GM06990 (cell line): Measurements from ENCODE around the gene BCAP31.

Experiments used
- DNase-seq: peaks from one replicate; pipeline ENCODE4 v3.0.0-alpha.2; 2011; ENCODE audit not compliant: insufficient read length; ENCODE audit errors: extremely low read depth
- H3K27me3 ChIP-seq: replicated peaks from 2 replicates; pipeline ENCODE4 v1.6.0; 2011; ENCODE audit warnings: low read length; ENCODE audit not compliant: control insufficient read depth, insufficient read depth
- H3K36me3 ChIP-seq: 2 replicates; pipeline ENCODE4 v1.5.1; 2011; ENCODE audit warnings: low read length; ENCODE audit not compliant: control insufficient read depth, insufficient read depth
- H3K4me3 ChIP-seq: replicated peaks from 2 replicates; pipeline ENCODE4 v1.5.1; 2011; ENCODE audit warnings: low read depth, mild to moderate bottlenecking, control low read depth, low read length
- CTCF ChIP-seq: IDR thresholded peaks from 2 replicates; pipeline ENCODE4 v1.5.1; 2011; ENCODE audit warnings: low read length, control low read depth, mild to moderate bottlenecking, inconsistent platforms; ENCODE audit not compliant: insufficient read depth, poor library complexity, severe bottlenecking

Gene BCAP31

GRCh38 chrX:153653556-153653955 lies 70.6 kb downstream of the BCAP31 start:
- no peak for DNase-seq
- TF ChIP-seq CTCF, result no peak

DNA sequence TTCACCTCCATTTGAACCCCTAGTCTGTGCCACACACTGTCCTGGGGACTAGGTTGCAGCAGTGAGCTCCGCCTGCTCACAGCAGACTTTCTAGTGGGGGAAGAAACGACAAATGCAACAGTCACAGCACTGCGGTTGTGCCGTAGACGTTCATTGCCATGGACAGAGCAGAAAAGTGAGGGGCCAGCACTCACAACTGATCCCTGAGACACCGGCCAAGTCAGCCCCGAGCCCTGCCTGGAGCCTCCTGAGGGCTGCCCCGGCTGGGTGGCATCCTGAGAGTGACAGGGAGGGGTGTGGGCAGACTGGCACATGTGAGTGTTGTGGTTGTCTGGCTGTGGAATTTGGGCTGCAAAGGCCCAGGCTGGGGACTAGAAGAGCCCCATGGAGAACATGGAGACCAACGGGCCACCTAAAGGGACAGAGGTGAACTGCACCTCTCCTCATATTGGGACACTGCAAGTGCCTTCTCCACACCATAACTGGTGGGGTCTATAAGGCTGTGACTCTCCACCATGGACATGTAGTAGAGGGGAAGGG lies 72.6 kb downstream of the BCAP31 start:
- H3K4me3 ChIP-seq, result no peak overlapping the region
- H3K27me3 ChIP-seq, result no peaks in the 10 kb centered on the region; the same call in 1 of the 2 replicates
- DNase-seq, result no peak
- peak; percentile 33 for TF ChIP-seq CTCF
- no peaks in the 10 kb centered on the region for H3K36me3 ChIP-seq

More at GRCh38 chrX:153653556-153653955, 70.6 kb downstream of the BCAP31 start:
- Histone ChIP-seq H3K27me3 (no peaks in the 10 kb centered on the region), H3K36me3 (no peaks in the 10 kb centered on the region), H3K4me3 (no peak overlapping the region)

DNA sequence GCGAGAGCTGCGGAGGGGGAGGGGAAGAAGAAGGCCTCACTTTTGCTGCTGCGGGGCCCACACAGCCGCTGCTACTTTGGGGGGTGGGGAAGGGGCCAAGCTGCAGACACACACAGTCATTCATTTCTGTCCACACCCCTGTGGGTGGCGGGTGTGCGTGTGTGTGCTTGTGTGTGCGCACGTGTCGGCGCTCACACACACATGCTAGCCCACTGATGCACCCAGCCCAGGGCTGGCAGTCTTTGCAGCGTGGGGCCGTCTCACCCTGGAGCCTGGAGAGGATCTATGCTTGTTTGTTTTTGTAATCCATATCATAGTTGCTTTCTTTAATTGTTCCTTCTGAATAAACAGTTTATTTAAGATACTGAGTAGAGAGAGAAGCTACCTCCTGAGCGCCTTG lies 73.2 kb downstream of the BCAP31 start:
- DNase-seq, result no peak
- H3K36me3 ChIP-seq, result no peaks in the 10 kb centered on the region
- TF ChIP-seq CTCF, result no peak
- H3K4me3 ChIP-seq, result no peak overlapping the region
- H3K27me3 ChIP-seq, result no peaks in the 10 kb centered on the region; the same call in 1 of the 2 replicates
